ENCODE results near the gene OPCML.

OPCML gene

DNA sequence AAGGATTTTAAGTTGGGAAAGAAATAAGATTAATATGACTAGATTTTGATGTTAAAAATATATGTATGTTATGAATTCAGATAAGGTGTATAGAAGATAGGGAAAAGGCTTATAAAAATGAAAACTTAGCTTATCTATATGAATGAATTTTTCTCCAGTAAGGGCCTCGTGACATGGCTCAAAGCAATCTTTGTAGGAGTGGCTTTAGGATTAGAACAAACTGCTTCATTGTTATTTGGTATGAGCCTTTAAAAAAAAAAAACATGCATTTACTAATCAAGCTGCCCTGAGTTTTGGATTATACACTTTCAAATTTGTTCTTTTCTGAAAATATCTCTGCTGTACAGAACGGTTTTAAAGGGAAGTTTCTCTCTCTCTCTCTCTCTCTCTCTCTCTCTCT lies 905.9 kb downstream of the OPCML start:
- H3K36me3 Mint-ChIP-seq (ENCODE audit: low read depth), result no peaks in the 10 kb centered on the region
- no peak overlapping the region for H3K27ac Mint-ChIP-seq
- H3K4me3 Mint-ChIP-seq, result no peak overlapping the region
- peaks cover 6% of the 10 kb centered on the region for H3K9me3 Mint-ChIP-seq
- no peaks in the 10 kb centered on the region for H3K4me1 Mint-ChIP-seq
- TF ChIP-seq, protein P1, sequence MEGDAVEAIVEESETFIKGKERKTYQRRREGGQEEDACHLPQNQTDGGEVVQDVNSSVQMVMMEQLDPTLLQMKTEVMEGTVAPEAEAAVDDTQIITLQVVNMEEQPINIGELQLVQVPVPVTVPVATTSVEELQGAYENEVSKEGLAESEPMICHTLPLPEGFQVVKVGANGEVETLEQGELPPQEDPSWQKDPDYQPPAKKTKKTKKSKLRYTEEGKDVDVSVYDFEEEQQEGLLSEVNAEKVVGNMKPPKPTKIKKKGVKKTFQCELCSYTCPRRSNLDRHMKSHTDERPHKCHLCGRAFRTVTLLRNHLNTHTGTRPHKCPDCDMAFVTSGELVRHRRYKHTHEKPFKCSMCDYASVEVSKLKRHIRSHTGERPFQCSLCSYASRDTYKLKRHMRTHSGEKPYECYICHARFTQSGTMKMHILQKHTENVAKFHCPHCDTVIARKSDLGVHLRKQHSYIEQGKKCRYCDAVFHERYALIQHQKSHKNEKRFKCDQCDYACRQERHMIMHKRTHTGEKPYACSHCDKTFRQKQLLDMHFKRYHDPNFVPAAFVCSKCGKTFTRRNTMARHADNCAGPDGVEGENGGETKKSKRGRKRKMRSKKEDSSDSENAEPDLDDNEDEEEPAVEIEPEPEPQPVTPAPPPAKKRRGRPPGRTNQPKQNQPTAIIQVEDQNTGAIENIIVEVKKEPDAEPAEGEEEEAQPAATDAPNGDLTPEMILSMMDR (IDR thresholded peaks at IDR 0.05; ENCODE audit: unreplicated experiment in 3 of 3), result no peak
- peaks cover 9% of the 10 kb centered on the region for H3K27me3 Mint-ChIP-seq (ENCODE audit: low read depth)

DNA sequence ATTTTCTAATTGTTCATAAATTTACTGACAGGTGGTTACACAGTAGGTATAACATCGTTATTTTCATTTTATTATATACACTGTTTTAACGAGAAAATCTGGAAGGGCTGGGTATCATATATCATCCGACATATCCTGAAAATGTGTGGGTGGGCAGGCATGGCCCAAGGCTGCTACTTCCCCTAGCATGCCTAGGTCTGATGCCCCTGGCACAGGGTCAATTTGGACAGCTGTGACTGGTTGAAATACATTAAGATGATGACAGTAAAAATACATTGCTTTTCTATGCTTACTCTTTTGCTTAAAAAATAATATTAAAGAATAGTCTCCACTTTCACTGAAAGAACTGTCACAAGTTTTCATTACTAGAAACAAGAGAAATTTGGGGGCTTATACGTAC lies 908.8 kb downstream of the OPCML start:
- no peak overlapping the region for H3K27ac Mint-ChIP-seq
- TF ChIP-seq, protein P1 (IDR thresholded peaks at IDR 0.05; ENCODE audit: unreplicated experiment in 3 of 3), result no peak
- H3K36me3 Mint-ChIP-seq (ENCODE audit: low read depth), result no peaks in the 10 kb centered on the region
- H3K27me3 Mint-ChIP-seq (ENCODE audit: low read depth), result peaks cover 12% of the 10 kb centered on the region
- no peak overlapping the region for H3K4me3 Mint-ChIP-seq
- H3K9me3 Mint-ChIP-seq, result peaks cover 4% of the 10 kb centered on the region
- peaks cover 4% of the 10 kb centered on the region for H3K4me1 Mint-ChIP-seq

DNA sequence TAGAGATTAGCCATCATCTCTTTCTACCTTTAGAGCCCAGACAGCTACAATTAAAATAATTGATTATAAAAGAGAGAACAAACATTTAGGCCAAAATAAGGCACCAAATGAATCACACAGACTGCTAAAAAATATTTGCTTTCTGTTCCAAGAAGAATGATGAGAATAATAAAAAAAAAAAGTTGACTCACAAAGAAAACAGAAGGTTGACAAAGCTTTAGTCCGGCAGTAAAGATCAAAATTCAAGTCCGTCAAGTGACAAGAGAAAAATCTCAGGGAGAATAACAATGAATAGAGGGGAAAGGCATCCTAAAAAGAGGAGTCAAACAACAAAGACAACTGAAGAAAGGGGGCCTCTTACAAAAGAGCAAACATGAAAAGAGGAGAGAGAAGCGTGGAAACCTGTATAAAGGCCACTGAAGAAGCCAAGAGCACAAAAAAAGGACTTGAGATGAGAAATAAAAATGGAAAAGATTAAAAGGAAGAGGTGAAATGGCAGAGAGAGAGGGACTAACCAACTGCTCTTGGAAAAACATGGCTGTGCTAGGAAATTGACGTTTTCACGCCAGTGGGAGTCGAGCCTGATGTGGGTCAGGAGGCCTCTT lies 910.2 kb downstream of the OPCML start:
- H3K4me3 Mint-ChIP-seq, result no peak overlapping the region
- peaks cover 12% of the 10 kb centered on the region for H3K27me3 Mint-ChIP-seq (ENCODE audit: low read depth)
- H3K36me3 Mint-ChIP-seq (ENCODE audit: low read depth), result no peaks in the 10 kb centered on the region
- TF ChIP-seq, protein P1 (IDR thresholded peaks at IDR 0.05; ENCODE audit: unreplicated experiment in 3 of 3), result no peak
- no peak overlapping the region for H3K27ac Mint-ChIP-seq
- H3K4me1 Mint-ChIP-seq, result peaks cover 4% of the 10 kb centered on the region
- H3K9me3 Mint-ChIP-seq, result no peaks in the 10 kb centered on the region

DNA sequence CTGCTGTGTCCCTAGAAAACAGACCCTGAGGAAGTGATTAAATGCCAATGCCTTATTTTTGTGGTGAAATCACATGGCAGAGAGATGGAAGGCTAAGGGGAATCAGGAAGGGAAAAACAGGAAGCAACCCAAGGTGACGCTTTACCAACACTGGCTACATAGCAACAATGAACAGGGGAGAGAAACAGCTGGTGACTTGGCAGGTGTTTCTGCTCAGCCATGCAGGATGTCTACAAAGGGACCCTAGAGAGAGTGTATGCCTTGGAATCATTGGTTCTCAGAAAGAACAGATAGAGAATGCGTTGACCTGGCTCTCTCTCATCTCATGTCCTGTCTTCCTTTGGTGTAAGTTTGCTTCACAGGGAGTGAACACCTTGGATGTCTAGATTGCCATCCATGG lies 911.9 kb downstream of the OPCML start:
- TF ChIP-seq, protein P1 (IDR thresholded peaks at IDR 0.05; ENCODE audit: unreplicated experiment in 3 of 3), result no peak
- H3K9me3 Mint-ChIP-seq, result no peaks in the 10 kb centered on the region

DNA sequence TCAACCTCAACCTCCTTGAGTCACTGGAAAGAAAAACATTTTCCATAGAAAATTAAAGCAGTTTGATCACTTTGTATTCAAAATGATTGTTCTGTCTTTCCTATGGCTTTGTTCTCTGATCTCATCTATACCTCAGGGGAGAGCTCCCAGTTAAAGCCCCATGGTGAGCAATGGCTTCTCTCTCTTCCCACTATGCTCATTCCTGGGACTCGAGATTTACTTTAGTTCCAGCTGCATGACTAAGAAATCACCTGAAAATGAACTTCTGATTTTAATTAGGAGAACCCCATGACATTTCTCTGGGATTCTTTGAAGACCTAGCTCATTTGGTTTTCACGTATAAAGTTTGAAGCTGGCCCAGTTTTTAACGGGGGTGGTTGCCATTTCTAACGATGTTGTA lies 921.5 kb downstream of the OPCML start:
- H3K9me3 Mint-ChIP-seq, result peaks cover 2% of the 10 kb centered on the region
- H3K36me3 Mint-ChIP-seq (ENCODE audit: low read depth), result no peaks in the 10 kb centered on the region
- peak overlapping the region in 1 of 3 experiments; percentile 20 for H3K27ac Mint-ChIP-seq
- TF ChIP-seq, protein P1 (IDR thresholded peaks at IDR 0.05; ENCODE audit: unreplicated experiment in 3 of 3), result no peak
- no peak overlapping the region for H3K4me3 Mint-ChIP-seq
- peaks cover 4% of the 10 kb centered on the region for H3K27me3 Mint-ChIP-seq (ENCODE audit: low read depth)
- peaks cover 14% of the 10 kb centered on the region for H3K4me1 Mint-ChIP-seq

More for the DNA sequence above, 911.9 kb downstream of the OPCML start:
- Mint-ChIP-seq H3K36me3 (ENCODE audit: low read depth) (no peaks in the 10 kb centered on the region), H3K27me3 (ENCODE audit: low read depth) (peaks cover 12% of the 10 kb centered on the region), H3K27ac (no peak overlapping the region), H3K4me1 (peaks cover 4% of the 10 kb centered on the region), H3K4me3 (no peak overlapping the region)

DNA sequence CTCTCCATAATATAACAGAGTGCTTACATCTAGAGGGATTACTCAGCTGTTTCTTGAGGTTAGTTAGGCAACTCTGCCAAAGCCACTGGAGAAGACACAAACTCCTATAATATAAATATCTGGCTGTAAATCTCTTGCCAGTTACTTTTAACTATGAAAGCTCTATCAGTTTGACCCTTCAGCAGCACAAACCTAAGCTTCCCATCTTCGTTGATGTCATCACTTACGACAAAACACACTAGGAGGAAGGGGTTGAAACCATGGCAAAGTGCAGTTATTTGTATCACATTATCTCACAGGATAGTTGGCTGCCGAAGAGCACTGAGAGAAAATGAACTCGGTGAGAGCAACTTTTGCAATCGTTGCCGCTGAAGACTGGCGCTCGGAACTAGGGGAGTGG lies 922.1 kb downstream of the OPCML start:
- H3K27me3 Mint-ChIP-seq (ENCODE audit: low read depth), result peaks cover 4% of the 10 kb centered on the region
- H3K27ac Mint-ChIP-seq, result peak overlapping the region in 1 of 3 experiments; percentile 20
- peaks cover 18% of the 10 kb centered on the region for H3K4me1 Mint-ChIP-seq
- TF ChIP-seq, protein P1 (IDR thresholded peaks at IDR 0.05; ENCODE audit: unreplicated experiment in 3 of 3), result no peak
- H3K36me3 Mint-ChIP-seq (ENCODE audit: low read depth), result no peaks in the 10 kb centered on the region
- no peak overlapping the region for H3K4me3 Mint-ChIP-seq
- H3K9me3 Mint-ChIP-seq, result peaks cover 2% of the 10 kb centered on the region
